Duodenal mucosa (tissue), 2 donors: ENCODE data around the gene DNPEP.
A peak's percentile ranks its signal among the peaks of the same experiment; 100 is the strongest.

ENCODE experiments used
- H3K27ac ChIP-seq: one replicate; pipeline ENCODE4 v1.7.0; 2013; ENCODE audit warnings: low read depth, low read length
- H3K27me3 ChIP-seq, 2 donors: one replicate each; pipeline ENCODE4 v1.7.0; 2013; ENCODE audit warnings: low read length in 2 of 2, control low read depth in 1 of 2; ENCODE audit not compliant: insufficient read depth in 2 of 2, control insufficient read depth in 1 of 2
- H3K36me3 ChIP-seq, 2 donors: one replicate each; pipeline ENCODE4 v1.7.0; 2013; ENCODE audit warnings: low read length in 2 of 2, control low read depth in 1 of 2; ENCODE audit not compliant: insufficient read depth in 2 of 2, control insufficient read depth in 1 of 2
- H3K4me1 ChIP-seq, 2 donors: one replicate each; pipeline ENCODE4 v1.7.0; 2013; ENCODE audit warnings: low read length in 2 of 2, control low read depth in 1 of 2; ENCODE audit not compliant: insufficient read depth in 2 of 2, control insufficient read depth in 1 of 2
- H3K4me3 ChIP-seq, 2 donors: one replicate each; pipeline ENCODE4 v1.7.0; 2013; ENCODE audit warnings: low read length in 2 of 2, low read depth in 1 of 2
- H3K9ac ChIP-seq, 2 donors: one replicate each; pipeline ENCODE4 v1.7.0; 2013; ENCODE audit warnings: low read length in 2 of 2, low read depth in 1 of 2
- H3K9me3 ChIP-seq, 2 donors: one replicate each; pipeline ENCODE4 v1.7.0; 2013; ENCODE audit warnings: low read length in 2 of 2, control low read depth in 1 of 2; ENCODE audit not compliant: control insufficient read depth in 1 of 2

The DNPEP gene

DNA sequence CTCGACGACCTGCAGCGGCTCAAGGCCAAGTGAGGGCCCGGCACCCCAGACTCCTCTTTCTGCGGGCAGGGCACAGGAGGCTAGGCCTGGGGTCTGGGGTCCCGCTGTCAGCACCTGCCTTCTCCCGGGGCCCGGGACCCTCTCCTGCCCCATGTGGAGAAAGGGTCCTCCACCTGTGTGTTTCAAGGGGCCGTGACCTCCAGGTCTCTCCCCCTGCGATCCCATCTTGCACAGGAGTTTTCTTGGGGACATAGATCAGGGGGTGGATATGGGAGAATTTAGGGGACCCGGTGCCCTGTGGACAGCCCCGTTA lies 31.3 kb upstream of the DNPEP start:
- H3K27ac ChIP-seq = peak overlapping the region; percentile 32
- H3K27me3 ChIP-seq = peaks cover 24 to 29% of the 10 kb centered on the region in 2 donors
- no peaks in the 10 kb centered on the region for H3K4me1 ChIP-seq
- H3K4me3 ChIP-seq = no peak overlapping the region
- no peaks in the 10 kb centered on the region for H3K36me3 ChIP-seq
- peak overlapping the region in 1 of 2 donors; percentile 29 for H3K9ac ChIP-seq
- H3K9me3 ChIP-seq = no peaks in the 10 kb centered on the region

DNA sequence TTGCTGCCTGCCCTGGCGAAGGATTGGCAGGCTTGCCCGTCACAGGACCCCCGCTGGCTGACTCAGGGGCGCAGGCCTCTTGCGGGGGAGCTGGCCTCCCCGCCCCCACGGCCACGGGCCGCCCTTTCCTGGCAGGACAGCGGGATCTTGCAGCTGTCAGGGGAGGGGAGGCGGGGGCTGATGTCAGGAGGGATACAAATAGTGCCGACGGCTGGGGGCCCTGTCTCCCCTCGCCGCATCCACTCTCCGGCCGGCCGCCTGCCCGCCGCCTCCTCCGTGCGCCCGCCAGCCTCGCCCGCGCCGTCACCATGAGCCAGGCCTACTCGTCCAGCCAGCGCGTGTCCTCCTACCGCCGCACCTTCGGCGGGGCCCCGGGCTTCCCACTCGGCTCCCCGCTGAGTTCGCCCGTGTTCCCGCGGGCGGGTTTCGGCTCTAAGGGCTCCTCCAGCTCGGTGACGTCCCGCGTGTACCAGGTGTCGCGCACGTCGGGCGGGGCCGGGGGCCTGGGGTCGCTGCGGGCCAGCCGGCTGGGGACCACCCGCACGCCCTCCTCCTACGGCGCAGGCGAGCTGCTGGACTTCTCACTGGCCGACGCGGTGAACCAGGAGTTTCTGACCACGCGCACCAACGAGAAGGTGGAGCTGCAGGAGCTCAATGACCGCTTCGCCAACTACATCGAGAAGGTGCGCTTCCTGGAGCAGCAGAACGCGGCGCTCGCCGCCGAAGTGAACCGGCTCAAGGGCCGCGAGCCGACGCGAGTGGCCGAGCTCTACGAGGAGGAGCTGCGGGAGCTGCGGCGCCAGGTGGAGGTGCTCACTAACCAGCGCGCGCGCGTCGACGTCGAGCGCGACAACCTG lies 30.7 kb upstream of the DNPEP start, which contains the start of gene DES:
Gene DES, plus strand, starts transcription at position 223 of the 857 bp plus-strand sequence. Its CDS starts 86 bp downstream, at position 309.
- Histone ChIP-seq H3K36me3 (no peaks in the 10 kb centered on the region), H3K4me1 (no peaks in the 10 kb centered on the region), H3K4me3 (peak within 1 kb of the TSS; percentile 13 to 40), H3K9me3 (no peaks in the 10 kb centered on the region), H3K27me3 (peaks cover 24 to 29% of the 10 kb centered on the region in 2 donors), H3K27ac (peak within 1 kb of the TSS; percentile 44), H3K9ac (peak within 1 kb of the TSS in 1 of 2 donors; percentile 29)

DNA sequence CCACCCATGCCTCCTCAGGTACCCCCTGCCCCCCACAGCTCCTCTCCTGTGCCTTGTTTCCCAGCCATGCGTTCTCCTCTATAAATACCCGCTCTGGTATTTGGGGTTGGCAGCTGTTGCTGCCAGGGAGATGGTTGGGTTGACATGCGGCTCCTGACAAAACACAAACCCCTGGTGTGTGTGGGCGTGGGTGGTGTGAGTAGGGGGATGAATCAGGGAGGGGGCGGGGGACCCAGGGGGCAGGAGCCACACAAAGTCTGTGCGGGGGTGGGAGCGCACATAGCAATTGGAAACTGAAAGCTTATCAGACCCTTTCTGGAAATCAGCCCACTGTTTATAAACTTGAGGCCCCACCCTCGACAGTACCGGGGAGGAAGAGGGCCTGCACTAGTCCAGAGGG lies 29.7 kb upstream of the DNPEP start:
- no peaks in the 10 kb centered on the region for H3K36me3 ChIP-seq
- peaks cover 24 to 33% of the 10 kb centered on the region in 2 donors for H3K27me3 ChIP-seq
- peak overlapping the region; percentile 44 for H3K27ac ChIP-seq
- H3K9me3 ChIP-seq = peaks cover 0 to 2% of the 10 kb centered on the region in 2 donors
- H3K4me3 ChIP-seq = no peak overlapping the region
- no peak overlapping the region for H3K9ac ChIP-seq
- H3K4me1 ChIP-seq = no peaks in the 10 kb centered on the region

DNA sequence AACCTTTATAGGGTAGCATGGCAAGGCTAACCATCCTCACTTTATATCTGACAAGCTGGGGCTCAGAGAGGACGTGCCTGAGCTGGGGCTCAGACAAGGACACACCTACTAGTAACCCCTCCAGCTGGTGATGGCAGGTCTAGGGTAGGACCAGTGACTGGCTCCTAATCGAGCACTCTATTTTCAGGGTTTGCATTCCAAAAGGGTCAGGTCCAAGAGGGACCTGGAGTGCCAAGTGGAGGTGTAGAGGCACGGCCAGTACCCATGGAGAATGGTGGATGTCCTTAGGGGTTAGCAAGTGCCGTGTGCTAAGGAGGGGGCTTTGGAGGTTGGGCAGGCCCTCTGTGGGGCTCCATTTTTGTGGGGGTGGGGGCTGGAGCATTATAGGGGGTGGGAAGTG lies 29.2 kb upstream of the DNPEP start:
- Histone ChIP-seq H3K4me3 (no peak overlapping the region), H3K9me3 (peaks cover 0 to 2% of the 10 kb centered on the region in 2 donors), H3K27ac (no peak overlapping the region), H3K9ac (no peak overlapping the region), H3K27me3 (peaks cover 24 to 33% of the 10 kb centered on the region in 2 donors), H3K36me3 (no peaks in the 10 kb centered on the region), H3K4me1 (no peaks in the 10 kb centered on the region)

DNA sequence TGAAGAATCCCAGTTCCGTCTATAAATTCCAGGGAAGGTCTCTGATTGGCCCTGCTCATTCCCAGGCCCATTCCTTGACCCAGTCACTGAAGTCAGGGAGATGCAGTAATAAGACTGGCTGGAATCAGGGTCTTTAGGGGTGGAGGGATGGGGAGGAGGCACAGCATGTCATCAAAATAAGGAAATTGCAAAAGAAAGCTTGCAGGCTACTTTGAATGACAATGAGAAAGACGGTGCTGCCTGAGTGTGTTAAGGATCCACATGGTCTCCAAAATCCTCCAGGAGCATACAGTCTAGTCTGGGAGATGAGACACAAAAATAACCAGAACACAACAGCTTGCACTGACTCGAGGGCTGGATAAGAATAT lies 28.5 kb upstream of the DNPEP start:
- Histone ChIP-seq H3K4me3 (no peak overlapping the region), H3K36me3 (no peaks in the 10 kb centered on the region), H3K27ac (no peak overlapping the region), H3K9ac (no peak overlapping the region), H3K9me3 (peaks cover 0 to 2% of the 10 kb centered on the region in 2 donors), H3K27me3 (peaks cover 24 to 33% of the 10 kb centered on the region in 2 donors), H3K4me1 (no peaks in the 10 kb centered on the region)

DNA sequence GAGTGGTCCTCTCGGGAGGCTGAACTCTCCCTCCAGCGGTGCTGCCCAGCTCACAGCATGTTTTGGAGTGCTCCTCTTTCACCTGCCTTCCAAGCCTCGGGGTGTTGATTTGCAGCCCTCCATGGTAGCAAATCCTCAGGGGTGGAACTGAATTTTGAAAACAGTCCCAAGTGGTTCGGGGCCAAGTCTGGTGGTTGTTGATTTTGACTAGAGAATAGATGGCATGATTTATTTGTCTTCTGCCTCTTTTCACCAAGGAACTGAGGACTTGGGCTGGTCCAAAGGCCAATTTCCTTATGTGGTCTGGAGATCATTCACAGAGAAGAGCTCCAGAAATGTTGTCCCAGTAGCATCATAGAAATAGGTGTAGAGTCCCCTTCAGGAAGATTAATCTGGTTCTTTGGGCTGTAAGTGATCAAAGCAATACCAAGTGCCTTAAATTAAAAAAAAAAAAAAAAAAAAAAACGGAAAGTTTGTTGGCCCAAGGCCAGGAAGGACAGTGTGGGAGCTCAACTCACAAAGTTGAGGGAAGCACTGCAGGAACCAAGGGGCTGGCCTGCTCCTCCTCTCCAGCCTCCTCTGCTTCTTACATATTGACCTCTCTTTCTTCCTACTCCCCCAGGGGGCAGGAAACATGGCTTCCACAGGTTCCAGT lies 28.0 kb upstream of the DNPEP start:
- Histone ChIP-seq H3K9ac (no peak overlapping the region), H3K4me3 (no peak overlapping the region), H3K36me3 (no peaks in the 10 kb centered on the region), H3K4me1 (no peaks in the 10 kb centered on the region), H3K27ac (no peak overlapping the region), H3K9me3 (peaks cover 0 to 2% of the 10 kb centered on the region in 2 donors), H3K27me3 (peaks cover 24 to 30% of the 10 kb centered on the region in 2 donors)

DNA sequence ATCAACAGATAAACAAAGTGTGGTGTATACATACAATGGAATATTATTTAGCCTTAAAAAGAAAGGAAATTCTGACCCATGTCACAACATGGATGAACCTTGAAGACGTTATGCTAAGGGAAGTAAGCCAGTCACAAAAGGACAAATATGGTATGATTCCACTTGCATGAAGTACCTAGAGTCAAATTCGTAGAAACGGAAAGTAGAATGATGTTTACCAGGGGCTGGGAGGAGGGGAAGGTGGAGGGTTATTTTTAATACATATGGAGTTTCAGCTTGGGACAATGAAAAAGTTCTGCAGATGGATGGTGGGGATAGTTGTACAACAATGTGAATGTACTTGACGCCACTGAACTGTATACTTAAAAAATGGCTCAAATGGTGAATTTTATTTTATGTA lies 27.1 kb upstream of the DNPEP start:
- no peak overlapping the region for H3K9ac ChIP-seq
- no peaks in the 10 kb centered on the region for H3K4me1 ChIP-seq
- peaks cover 0 to 2% of the 10 kb centered on the region in 2 donors for H3K9me3 ChIP-seq
- H3K36me3 ChIP-seq = no peaks in the 10 kb centered on the region
- no peak overlapping the region for H3K27ac ChIP-seq
- H3K27me3 ChIP-seq = peaks cover 18 to 23% of the 10 kb centered on the region in 2 donors
- H3K4me3 ChIP-seq = no peak overlapping the region

DNA sequence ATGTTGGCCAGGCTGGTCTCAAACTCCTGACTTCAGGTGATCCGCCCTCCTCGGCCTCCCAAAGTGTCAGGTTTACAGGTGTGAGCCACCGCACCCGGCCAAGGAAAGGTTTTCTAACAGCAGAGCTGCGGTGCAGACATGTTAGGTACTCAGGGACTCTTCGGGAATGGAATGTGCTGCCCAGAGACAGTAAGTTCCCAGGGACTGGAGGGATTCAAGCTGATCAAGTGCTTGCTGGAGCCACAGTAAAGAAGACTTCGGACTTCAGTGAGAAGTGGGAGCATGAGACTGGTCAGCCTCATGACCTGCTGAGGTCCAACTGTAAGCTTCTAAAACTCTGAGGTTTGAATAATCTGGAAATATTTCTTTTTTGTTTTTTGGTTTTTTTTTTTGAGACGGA lies 22.7 kb upstream of the DNPEP start:
- H3K4me1 ChIP-seq = no peaks in the 10 kb centered on the region
- H3K9me3 ChIP-seq = peaks cover 0 to 2% of the 10 kb centered on the region in 2 donors
- no peak overlapping the region for H3K4me3 ChIP-seq
- no peak overlapping the region for H3K27ac ChIP-seq
- H3K27me3 ChIP-seq = peaks cover 0 to 4% of the 10 kb centered on the region in 2 donors
- H3K9ac ChIP-seq = no peak overlapping the region
- H3K36me3 ChIP-seq = no peaks in the 10 kb centered on the region

DNA sequence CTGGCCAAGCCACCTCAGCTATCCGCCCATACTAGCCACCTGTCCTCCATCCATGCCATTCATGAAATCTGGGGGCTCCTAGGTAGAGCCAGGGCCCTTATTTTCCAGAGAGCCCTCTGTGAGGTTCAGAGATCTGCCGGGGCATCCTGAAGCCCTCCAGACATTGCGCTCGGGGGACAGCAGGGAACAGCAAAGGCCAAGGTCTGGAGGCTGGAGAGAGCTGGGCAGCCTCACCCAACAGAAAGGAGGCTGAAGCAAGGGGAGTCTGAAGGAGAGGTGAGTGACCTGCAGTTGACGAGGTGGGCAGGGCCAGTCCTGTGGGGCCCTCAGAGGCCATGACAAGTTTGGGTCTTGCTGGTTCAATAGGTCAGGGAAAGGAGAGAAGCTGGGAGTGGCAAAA lies 21.9 kb upstream of the DNPEP start:
- peaks cover 0 to 4% of the 10 kb centered on the region in 2 donors for H3K27me3 ChIP-seq
- no peak overlapping the region for H3K4me3 ChIP-seq
- H3K9me3 ChIP-seq = peaks cover 0 to 2% of the 10 kb centered on the region in 2 donors
- no peak overlapping the region for H3K27ac ChIP-seq
- H3K4me1 ChIP-seq = no peaks in the 10 kb centered on the region
- H3K9ac ChIP-seq = no peak overlapping the region
- H3K36me3 ChIP-seq = no peaks in the 10 kb centered on the region

DNA sequence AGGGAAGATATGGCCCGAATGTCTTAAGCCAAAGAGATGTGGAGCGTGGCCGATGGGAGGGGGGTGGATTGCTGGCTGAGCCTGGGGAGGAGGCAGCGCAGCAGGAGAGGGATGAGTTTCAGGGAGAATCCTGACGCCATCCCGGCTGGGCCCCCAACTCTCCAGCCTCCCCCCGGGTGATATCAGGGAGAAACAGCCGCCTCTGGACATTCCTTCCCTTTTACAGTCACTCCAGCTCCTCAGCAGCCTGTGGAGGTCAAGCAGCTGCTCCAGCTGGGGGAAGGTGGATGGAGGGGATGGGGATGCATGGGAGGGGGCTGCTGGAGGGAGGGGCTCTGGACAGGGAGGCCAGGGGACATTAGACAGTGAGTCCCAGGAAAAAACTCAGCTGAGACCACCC lies 20.9 kb upstream of the DNPEP start:
- Histone ChIP-seq H3K27ac (no peak overlapping the region), H3K36me3 (no peaks in the 10 kb centered on the region), H3K4me1 (no peaks in the 10 kb centered on the region), H3K9ac (no peak overlapping the region), H3K27me3 (peaks cover 0 to 4% of the 10 kb centered on the region in 2 donors), H3K9me3 (peaks cover 0 to 2% of the 10 kb centered on the region in 2 donors), H3K4me3 (no peak overlapping the region)
